Endothelial cell of umbilical vein (primary cell): ENCODE measurements around the gene STK39. TPM values are rescaled to one million over a fixed set of nuclear protein-coding genes. Genes with fewer than 3 reads are reported as not detected.

Experiments
- BruUV-seq: library from RNA; stranded (reverse); fragments of 400-500 nt; replicated peaks from 2 replicates; lab custom pipeline; 2021; lab: Mats Ljungman, UMichigan
- CTCF ChIA-PET: fragments of 300-600, 350-600 bp; sonication (Branson Sonifier 250); formaldehyde crosslinking; loops from one replicate; lab custom pipeline; 2021; ENCODE audit warnings: antibody characterized with exemption, inconsistent platforms; lab: Charles Lee
- POLR2A ChIA-PET: fragments of 300-600, 350-600 bp; sonication (Branson Sonifier 250); formaldehyde crosslinking; loops from one replicate; lab custom pipeline; 2021; ENCODE audit warnings: antibody characterized with exemption, inconsistent platforms; lab: Charles Lee
- DNase-seq: peaks from one replicate; pipeline ENCODE4 v3.0.0-alpha.2; 2011; ENCODE audit warnings: low read depth, low spot score
- FAIRE-seq: peaks from 2 replicates; lab custom pipeline; 2011; peaks lifted over from hg19 to GRCh38; lab: Jason Lieb, UNC
- H2AFZ ChIP-seq: 2 replicates; pipeline ENCODE4 v1.6.0; 2012; ENCODE audit warnings: low read depth, low read length, control low read depth, inconsistent platforms
- H3K27ac ChIP-seq: 2 replicates; pipeline ENCODE4 v1.5.1; 2011; ENCODE audit warnings: low read depth, mild to moderate bottlenecking, control low read depth, low read length, moderate library complexity; ENCODE audit not compliant: insufficient read depth
- H3K27me3 ChIP-seq, 2 experiments: 2 replicates each; pipeline versions ENCODE4 v1.6.0 to v1.6.1; 2011; ENCODE audit warnings: low read length in 2 of 2, mixed read lengths in 1 of 2; ENCODE audit not compliant: control insufficient read depth in 2 of 2, insufficient read depth in 2 of 2
- H3K36me3 ChIP-seq, 2 experiments: 2 replicates in 1 of 2; 3 replicates in 1 of 2; pipeline ENCODE4 v1.5.1; 2011; ENCODE audit warnings: low read length in 2 of 2, mild to moderate bottlenecking in 1 of 2, moderate library complexity in 1 of 2; ENCODE audit not compliant: control insufficient read depth in 2 of 2, insufficient read depth in 2 of 2; ENCODE audit errors: extremely low read depth in 1 of 2
- H3K4me1 ChIP-seq: 3 replicates; pipeline ENCODE4 v1.5.1; 2011; ENCODE audit warnings: mild to moderate bottlenecking, low read length; ENCODE audit not compliant: control insufficient read depth, insufficient read depth; ENCODE audit errors: extremely low read depth
- H3K4me2 ChIP-seq: 2 replicates; pipeline ENCODE4 v1.6.1; 2011; ENCODE audit warnings: low read length, control low read depth, mixed read lengths; ENCODE audit not compliant: insufficient read depth
- H3K4me3 ChIP-seq, 3 experiments: fragments of 200-600 bp in 1 of 3; sonication (generic), shearing (Covaris generic) in 1 of 3; replicated peaks in 1 of 3; 2 replicates each; pipeline ENCODE4 v1.5.1; 2011 to 2016; ENCODE audit warnings: control low read depth in 3 of 3, low read length in 3 of 3, mild to moderate bottlenecking in 2 of 3, inconsistent platforms in 1 of 3, low read depth in 1 of 3, moderate library complexity in 1 of 3; ENCODE audit not compliant: insufficient read depth in 1 of 3
- H3K79me2 ChIP-seq: 2 replicates; pipeline ENCODE4 v1.6.0; 2012; ENCODE audit warnings: low read length, inconsistent platforms; ENCODE audit not compliant: control insufficient read depth, insufficient read depth
- H3K9ac ChIP-seq: replicated peaks from 2 replicates; pipeline ENCODE3; 2011; ENCODE audit warnings: low read length, control low read depth; ENCODE audit not compliant: insufficient read depth; ENCODE audit errors: extremely low read depth
- H3K9me1 ChIP-seq: replicated peaks from 3 replicates; pipeline ENCODE4 v1.6.0; 2011; ENCODE audit warnings: mild to moderate bottlenecking, low read length; ENCODE audit not compliant: control insufficient read depth, insufficient read depth; ENCODE audit errors: extremely low read depth
- H3K9me3 ChIP-seq: replicated peaks from 2 replicates; pipeline ENCODE4 v1.5.1; 2012; ENCODE audit warnings: low read length, inconsistent platforms; ENCODE audit not compliant: control insufficient read depth, insufficient read depth
- H4K20me1 ChIP-seq: replicated peaks from 2 replicates; pipeline ENCODE3; 2011; ENCODE audit warnings: mild to moderate bottlenecking, low read length; ENCODE audit not compliant: control insufficient read depth, insufficient read depth; ENCODE audit errors: extremely low read depth
- EZH2 ChIP-seq: IDR thresholded peaks from 2 replicates; pipeline ENCODE4 v1.6.1; 2012; ENCODE audit warnings: borderline replicate concordance, low read depth, mild to moderate bottlenecking, moderate library complexity, low read length, inconsistent platforms; ENCODE audit not compliant: severe bottlenecking
- FOS ChIP-seq: IDR thresholded peaks from 2 replicates; pipeline ENCODE4 v1.6.1; 2011; ENCODE audit warnings: mild to moderate bottlenecking, low read length, moderate library complexity, borderline replicate concordance; ENCODE audit not compliant: insufficient read depth
- GATA2 ChIP-seq: IDR thresholded peaks from 2 replicates; pipeline ENCODE4 v1.7.0; 2011; ENCODE audit warnings: low read depth, mild to moderate bottlenecking, moderate library complexity, mixed read lengths, low read length; ENCODE audit not compliant: insufficient read length, insufficient read depth
- JUN ChIP-seq: IDR thresholded peaks from 2 replicates; pipeline ENCODE4 v1.6.1; 2011; ENCODE audit warnings: borderline replicate concordance, low read depth; ENCODE audit not compliant: insufficient read length, insufficient read depth
- MYC ChIP-seq: IDR thresholded peaks from one replicate; pipeline ENCODE4 v1.6.1; 2011; ENCODE audit warnings: mild to moderate bottlenecking, low read depth, low read length
- POLR2A ChIP-seq: IDR thresholded peaks from 2 replicates; pipeline ENCODE4 v1.6.1; 2012; ENCODE audit warnings: low read depth, mild to moderate bottlenecking, control low read depth, low read length
- POLR2AphosphoS5 ChIP-seq: IDR thresholded peaks from 2 replicates; pipeline ENCODE4 v1.6.1; 2012; ENCODE audit warnings: low read depth, mild to moderate bottlenecking, control low read depth, low read length, moderate library complexity; ENCODE audit not compliant: insufficient read depth
- dilution Hi-C: fragments of 300-500 bp; cut with MboI; formaldehyde crosslinking; loops from one replicate; pipeline ENCODE4 v1.15.0; 2019; ENCODE audit warnings: low sequenced_read_pairs; ENCODE audit not compliant: extremely low pct_ligation_motif_present
- intact Hi-C: fragments of 100-400 bp; cut with micrococcal nuclease; formaldehyde crosslinking; loops from one replicate; pipeline ENCODE4 v1.10.0; 2022
- polyA plus RNA-seq, 4 experiments: library from polyadenylated mRNA; depleted of rRNA in 3 of 4; stranded (reverse) in 3 of 4; unstranded in 1 of 4; fragments of >200 nt; gene quantifications; 2 replicates each; pipeline versions ENCODE4 v1.2.1 to v1.2.3, GENCODE V29; 2011 to 2012; ENCODE audit warnings: missing spikeins in 1 of 4
- total RNA-seq: library from RNA; stranded (reverse); gene quantifications from 2 replicates; pipeline ENCODE4 v1.2.3, GENCODE V29; 2021
- TF ChIP-seq, protein P1 (sequence below): IDR thresholded peaks from 2 replicates; pipeline ENCODE4 v1.6.1; 2011; ENCODE audit not compliant: insufficient read depth, insufficient read length
- TF ChIP-seq, protein P2 (sequence below), 2 donors: IDR thresholded peaks; 1 replicate in 1 of 2; 2 replicates in 1 of 2; pipeline ENCODE4 v1.5.1; 2011; ENCODE audit warnings: low read length in 2 of 2, mild to moderate bottlenecking in 2 of 2, moderate library complexity in 2 of 2, control low read depth in 1 of 2, inconsistent platforms in 1 of 2, low read depth in 1 of 2; ENCODE audit not compliant: insufficient read depth in 1 of 2; ENCODE audit errors: extremely low read depth in 1 of 2

STK39 gene
- total and polyA plus RNA-seq, 2 donors (not counting 3 experiments of a cell fraction or from before 2014, with no cell fraction given), result 4.6 to 13.1 TPM

- H3K27ac ChIP-seq, result no peak overlapping the region
- DNase-seq, result no peak
- H3K4me1 ChIP-seq, result no peaks in the 10 kb centered on the region
- intact Hi-C loops, result no loop called here
- H3K36me3 ChIP-seq, result no peaks in the 10 kb centered on the region
- H2AFZ ChIP-seq, result no peak overlapping the region
- H3K9me3 ChIP-seq, result no peaks in the 10 kb centered on the region
- TF ChIP-seq MYC (no peak), JUN (no peak), POLR2AphosphoS5 (no peak), POLR2A (no peak)
- TF ChIP-seq, protein P1, sequence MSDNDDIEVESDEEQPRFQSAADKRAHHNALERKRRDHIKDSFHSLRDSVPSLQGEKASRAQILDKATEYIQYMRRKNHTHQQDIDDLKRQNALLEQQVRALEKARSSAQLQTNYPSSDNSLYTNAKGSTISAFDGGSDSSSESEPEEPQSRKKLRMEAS, result no peak
- dilution Hi-C loops, result no loop called here
- no peak overlapping the region for H3K9ac ChIP-seq
- POLR2A ChIA-PET, result no interaction called here
- H3K27me3 ChIP-seq, result no peaks in the 10 kb centered on the region
- no TSS peak for BruUV-seq
- H3K79me2 ChIP-seq, result no peaks in the 10 kb centered on the region
- H3K4me2 ChIP-seq, result no peak overlapping the region
- no peak overlapping the region for H3K4me3 ChIP-seq
- CTCF ChIA-PET, result no interaction called here
- no peak for FAIRE-seq
- no peaks in the 10 kb centered on the region for H3K9me1 ChIP-seq
- H4K20me1 ChIP-seq, result no peaks in the 10 kb centered on the region
Observed at GRCh38 chr2:168039881-168040280, 207.5 kb downstream of the STK39 start.

DNA sequence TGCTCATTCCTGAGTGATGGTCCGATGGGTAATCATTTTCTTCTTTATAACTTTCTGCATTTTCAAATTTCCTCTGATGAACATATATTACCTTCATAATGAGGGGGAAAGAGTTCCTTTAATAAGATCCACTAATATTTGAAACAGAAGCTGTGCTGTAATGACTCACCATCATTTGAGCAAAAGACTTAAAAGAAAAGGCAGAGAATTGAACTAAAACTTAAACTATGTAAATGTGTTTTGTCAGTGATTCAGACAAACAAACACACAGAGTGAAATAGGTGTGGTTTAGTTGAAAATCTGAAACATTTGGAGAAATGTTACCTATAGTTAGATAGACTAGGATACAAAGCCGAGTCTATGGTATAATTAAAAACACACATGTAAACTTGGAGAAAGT, 209.6 kb downstream of the STK39 start:
- Histone ChIP-seq H2AFZ (no peak overlapping the region), H3K4me1 (no peaks in the 10 kb centered on the region), H3K27me3 (no peaks in the 10 kb centered on the region), H3K79me2 (no peaks in the 10 kb centered on the region), H3K9ac (no peak overlapping the region), H4K20me1 (no peaks in the 10 kb centered on the region), H3K4me2 (no peak overlapping the region), H3K27ac (no peak overlapping the region), H3K36me3 (no peaks in the 10 kb centered on the region), H3K9me1 (no peaks in the 10 kb centered on the region), H3K4me3 (no peak overlapping the region), H3K9me3 (no peaks in the 10 kb centered on the region)
- intact Hi-C loops, result no loop called here
- FAIRE-seq, result no peak
- BruUV-seq, result no TSS peak
- ChIA-PET CTCF (no interaction called here), POLR2A (no interaction called here)
- TF ChIP-seq MYC, result no peak
- TF ChIP-seq, protein P2, sequence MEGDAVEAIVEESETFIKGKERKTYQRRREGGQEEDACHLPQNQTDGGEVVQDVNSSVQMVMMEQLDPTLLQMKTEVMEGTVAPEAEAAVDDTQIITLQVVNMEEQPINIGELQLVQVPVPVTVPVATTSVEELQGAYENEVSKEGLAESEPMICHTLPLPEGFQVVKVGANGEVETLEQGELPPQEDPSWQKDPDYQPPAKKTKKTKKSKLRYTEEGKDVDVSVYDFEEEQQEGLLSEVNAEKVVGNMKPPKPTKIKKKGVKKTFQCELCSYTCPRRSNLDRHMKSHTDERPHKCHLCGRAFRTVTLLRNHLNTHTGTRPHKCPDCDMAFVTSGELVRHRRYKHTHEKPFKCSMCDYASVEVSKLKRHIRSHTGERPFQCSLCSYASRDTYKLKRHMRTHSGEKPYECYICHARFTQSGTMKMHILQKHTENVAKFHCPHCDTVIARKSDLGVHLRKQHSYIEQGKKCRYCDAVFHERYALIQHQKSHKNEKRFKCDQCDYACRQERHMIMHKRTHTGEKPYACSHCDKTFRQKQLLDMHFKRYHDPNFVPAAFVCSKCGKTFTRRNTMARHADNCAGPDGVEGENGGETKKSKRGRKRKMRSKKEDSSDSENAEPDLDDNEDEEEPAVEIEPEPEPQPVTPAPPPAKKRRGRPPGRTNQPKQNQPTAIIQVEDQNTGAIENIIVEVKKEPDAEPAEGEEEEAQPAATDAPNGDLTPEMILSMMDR (IDR thresholded peaks at IDR 0.05; ENCODE audit: extremely low read depth in 1 of 2, insufficient read depth in 1 of 2, low read depth in 1 of 2, low read length in 2 of 2), result no peak
- TF ChIP-seq POLR2A, result no peak
- TF ChIP-seq, protein P1, result no peak
- TF ChIP-seq EZH2, result no peak
- no peak for TF ChIP-seq JUN
- no peak for TF ChIP-seq POLR2AphosphoS5
- TF ChIP-seq GATA2, result no peak
- no peak for TF ChIP-seq FOS
- DNase-seq, result no peak
- dilution Hi-C loops, result no loop called here
